ENCODE results near the gene KBTBD8. TPM values are rescaled to one million over a fixed set of nuclear protein-coding genes. Genes with fewer than 3 reads are reported as not detected.

The KBTBD8 gene
- 1 to 10 TPM; 3.0 to 3.6 TPM for total RNA-seq
- polyA plus RNA-seq (ENCODE audit: insufficient read length in 6 of 6), result 1 to 10 TPM; 1.1 to 1.9 (median 1.5) TPM
- long read RNA-seq, donor 1, result 0 reads
- long read RNA-seq, donor 2, result 0 reads
- long read RNA-seq, donor 3, result 0 reads
- long read RNA-seq, donor 4, result 0 reads
- long read RNA-seq, donor 5, result 0 reads
- long read RNA-seq, donor 6, result 0 reads
- long read RNA-seq, donor 7, result 0 reads
- long read RNA-seq, donor 8, result 0 reads
- long read RNA-seq, donor 9, result 0 reads
- long read RNA-seq, donor 10, result 0 reads
- long read RNA-seq, donor 11, full-length matches to known transcripts, result 3 of 3 reads
- long read RNA-seq, donor 11, partial matches to known transcripts, result 0 of 3 reads
- long read RNA-seq, donor 11, other reads (novel, unspliced or antisense), result 0 of 3 reads
- long read RNA-seq, donor 12, result 0 reads

GRCh38 chr3:66998113-66998903, at the start of gene KBTBD8:
KBTBD8 (plus strand) TSS chr3:66998307; CDS start chr3:66998356, 49 bp downstream.
- Histone ChIP-seq H3K4me3 (peak within 1 kb of the TSS; percentile 93 to 97), H3K27ac (peak within 1 kb of the TSS; percentile 50 to 84), H3K36me3 (peaks cover 0 to 7% of the 10 kb centered on the region in 2 donors), H3K9me3 (no peaks in the 10 kb centered on the region), H3K27me3 (peaks cover 4 to 8% of the 10 kb centered on the region in 2 donors), H3K4me1 (peaks cover 0 to 20% of the 10 kb centered on the region in 2 donors)
- DNase-seq (peak; percentile 98 to 99 (median 98)), ATAC-seq (peak; percentile 99)
- intact Hi-C loops (cut with DNase I), result no loop called here
- no peak for TF ChIP-seq CTCF (IDR thresholded peaks at IDR 0.05)

GRCh38 chr3:66948838-66949237, 49.3 kb upstream of the KBTBD8 start:
- ATAC-seq (no peak), DNase-seq (no peak)
- no peak overlapping the region for H3K27ac ChIP-seq
- no peaks in the 10 kb centered on the region for H3K36me3 ChIP-seq
- peaks cover 0 to 7% of the 10 kb centered on the region in 2 donors for H3K27me3 ChIP-seq
- no peaks in the 10 kb centered on the region for H3K4me1 ChIP-seq
- H3K9me3 ChIP-seq, result no peaks in the 10 kb centered on the region
- no peak for TF ChIP-seq CTCF (IDR thresholded peaks at IDR 0.05)
- H3K4me3 ChIP-seq, result no peak overlapping the region
- intact Hi-C loops (cut with DNase I), result no loop called here

- no peak overlapping the region for H3K4me3 ChIP-seq
- H3K27me3 ChIP-seq, result peaks cover 0 to 7% of the 10 kb centered on the region in 2 donors
- H3K4me1 ChIP-seq, result no peaks in the 10 kb centered on the region
- H3K9me3 ChIP-seq, result no peaks in the 10 kb centered on the region
- intact Hi-C loops (cut with DNase I), result no loop called here
- no peak for TF ChIP-seq CTCF (IDR thresholded peaks at IDR 0.05)
- no peaks in the 10 kb centered on the region for H3K36me3 ChIP-seq
- DNase-seq (no peak), ATAC-seq (no peak)
- no peak overlapping the region for H3K27ac ChIP-seq
Measured at GRCh38 chr3:66949898-66950297, 48.2 kb upstream of the KBTBD8 start.

- intact Hi-C loops (cut with DNase I), result no loop called here
- H3K36me3 ChIP-seq, result no peaks in the 10 kb centered on the region
- no peak for DNase-seq
- no peak overlapping the region for H3K4me3 ChIP-seq
- no peak overlapping the region for H3K27ac ChIP-seq
- TF ChIP-seq CTCF (IDR thresholded peaks at IDR 0.05), result no peak
- ATAC-seq, result no peak
- peaks cover 0 to 7% of the 10 kb centered on the region in 2 donors for H3K27me3 ChIP-seq
- no peaks in the 10 kb centered on the region for H3K4me1 ChIP-seq
- no peaks in the 10 kb centered on the region for H3K9me3 ChIP-seq
Measured at GRCh38 chr3:66952357-66952756, 45.8 kb upstream of the KBTBD8 start.

- TF ChIP-seq CTCF (IDR thresholded peaks at IDR 0.05), result no peak
- no peak overlapping the region for H3K27ac ChIP-seq
Measured at GRCh38 chr3:66953934-66954445, 44.1 kb upstream of the KBTBD8 start.

More at GRCh38 chr3:66953934-66954445, 44.1 kb upstream of the KBTBD8 start:
- DNase-seq, result no peak
- no peaks in the 10 kb centered on the region for H3K4me1 ChIP-seq
- H3K4me3 ChIP-seq, result no peak overlapping the region
- no peak for ATAC-seq
- H3K36me3 ChIP-seq, result no peaks in the 10 kb centered on the region
- no peaks in the 10 kb centered on the region for H3K9me3 ChIP-seq
- intact Hi-C loops (cut with DNase I), result no loop called here
- H3K27me3 ChIP-seq, result peaks cover 0 to 7% of the 10 kb centered on the region in 2 donors

Measured in left lung (tissue), 14 donors.